Spleen (tissue), 7 donors: ENCODE results near the gene RALY.

Experiments
- CTCF ChIP-seq, 11 experiments: fragments of 200-600 bp in 7 of 11; fragments of 450-650 bp in 4 of 11; sonication (generic) in 4 of 11; IDR thresholded peaks in 8 of 11; conservative IDR thresholded peaks in 3 of 11; 1 replicate in 7 of 11; 2 replicates in 4 of 11; pipeline versions ENCODE4 v1.4.0 to v1.8.0; 2016 to 2021; ENCODE audit warnings: antibody characterized with exemption in 11 of 11, inconsistent platforms in 4 of 11, mild to moderate bottlenecking in 1 of 11
- POLR2A ChIP-seq, 3 donors: fragments of 450-650 bp; IDR thresholded peaks; one replicate each; pipeline ENCODE4 v1.5.1; 2017; ENCODE audit warnings: antibody characterized with exemption in 3 of 3, mild to moderate bottlenecking in 1 of 3
- POLR2AphosphoS5 ChIP-seq, 3 donors: sonication (generic); formaldehyde crosslinking; IDR thresholded peaks; one replicate each; pipeline ENCODE4 v1.5.1; 2017; ENCODE audit warnings: antibody characterized with exemption in 3 of 3
- donor health status: DM: no; HTN: no; CAD: no; lungs with moderate emphysema.
- donor health status: DM: no; HTN: no; CAD: no.
- donor health status: DM: no; HTN: no; CAD: no.

- TF ChIP-seq CTCF (IDR thresholded peaks at IDR 0.05 in 8 of 11, conservative IDR thresholded peaks at IDR 0.05 in 3 of 11) = no peak
- TF ChIP-seq POLR2A (IDR thresholded peaks at IDR 0.05) = no peak
- TF ChIP-seq POLR2AphosphoS5 (IDR thresholded peaks at IDR 0.05) = no peak
Measured at GRCh38 chr20:34047010-34047687, 53.4 kb downstream of the RALY start.
